Natural killer cell (primary cell): ENCODE measurements around the gene NF1. TPM values are rescaled to one million over a fixed set of nuclear protein-coding genes. Genes with fewer than 3 reads are reported as not detected.

Experiments used
- ATAC-seq, 3 donors: fragments of 150-1000 bp in 2 of 3; fragments of 200-7000 bp in 1 of 3; cut with Tn5 transposase; 1 replicate in 1 of 3; 2 replicates in 2 of 3; pipeline ENCODE4 v1.10.0; 2021; ENCODE audit warnings: mild to moderate bottlenecking in 2 of 3, moderate library complexity in 2 of 3
- DNase-seq, 2 donors: peaks; one replicate each; pipeline versions ENCODE4 v3.0.0 to v3.0.0-alpha.2; 2013 to 2021; ENCODE audit warnings: mixed read lengths in 1 of 2
- H3K27ac ChIP-seq: one replicate; pipeline ENCODE4 v1.5.1; 2013; ENCODE audit warnings: mild to moderate bottlenecking, low read length
- H3K27me3 ChIP-seq: one replicate; pipeline ENCODE4 v1.6.1; 2013; ENCODE audit warnings: low read length; ENCODE audit not compliant: control insufficient read depth, insufficient read depth
- H3K36me3 ChIP-seq: one replicate; pipeline ENCODE4 v1.6.1; 2013; ENCODE audit warnings: low read length; ENCODE audit not compliant: control insufficient read depth, insufficient read depth
- H3K4me1 ChIP-seq: one replicate; pipeline ENCODE4 v1.6.1; 2013; ENCODE audit warnings: low read length; ENCODE audit not compliant: control insufficient read depth, insufficient read depth
- H3K4me3 ChIP-seq: one replicate; pipeline ENCODE4 v1.5.1; 2013; ENCODE audit warnings: low read length
- H3K9me3 ChIP-seq: one replicate; pipeline ENCODE4 v1.6.1; 2013; ENCODE audit warnings: low read length; ENCODE audit not compliant: control insufficient read depth, insufficient read depth
- H3K27ac Mint-ChIP-seq, 2 donors: one replicate each; pipeline ENCODE4 v1.8.0; 2022; ENCODE audit warnings: mild to moderate bottlenecking in 2 of 2, mixed read lengths in 2 of 2, moderate library complexity in 1 of 2
- H3K27me3 Mint-ChIP-seq, 2 donors: one replicate each; pipeline ENCODE4 v1.8.0; 2022; ENCODE audit warnings: low read depth in 2 of 2, mixed read lengths in 2 of 2
- H3K36me3 Mint-ChIP-seq: one replicate; pipeline ENCODE4 v1.8.0; 2022; ENCODE audit warnings: mixed read lengths
- H3K4me1 Mint-ChIP-seq, 2 donors: one replicate each; pipeline ENCODE4 v1.8.0; 2022; ENCODE audit warnings: mixed read lengths in 2 of 2
- H3K4me3 Mint-ChIP-seq: one replicate; pipeline ENCODE4 v1.8.0; 2022; ENCODE audit warnings: mild to moderate bottlenecking, moderate library complexity, mixed read lengths
- H3K9me3 Mint-ChIP-seq, 2 donors: one replicate each; pipeline ENCODE4 v1.8.0; 2022; ENCODE audit warnings: mixed read lengths in 2 of 2
- CTCF ChIP-seq: fragments of 200-600 bp; IDR thresholded peaks from one replicate; pipeline ENCODE4 v1.8.0; 2022; ENCODE audit warnings: antibody characterized with exemption
- WGBS: methylation state at CpG from one replicate; pipeline ENCODE4 v1.1.7; 2013; ENCODE audit warnings: missing lambda C conversion rate; ENCODE audit not compliant: insufficient coverage; 5-methylcytosine and 5-hydroxymethylcytosine counted together
- intact Hi-C: fragments of 100-400 bp; cut with micrococcal nuclease; formaldehyde crosslinking; loops from one replicate; pipeline ENCODE4 v1.14.2; 2022
- total RNA-seq, 4 donors: library from RNA; stranded (reverse); fragments of 120-200 nt in 1 of 4; gene quantifications; one replicate each; pipeline versions ENCODE4 v1.2.3 to v1.2.4, GENCODE V29; 2013 to 2022

Gene NF1
- total RNA-seq, 3 donors from 2014 or later (not counting 1 experiment from before 2014, with no cell fraction given), result 30.3 to 40.7 (median 38.8) TPM

GRCh38 chr17:31074772-31075555, 19.8 kb upstream of the NF1 start:
- intact Hi-C loops, result no loop called here
- Mint-ChIP-seq H3K4me3 (no peak overlapping the region), H3K4me1 (no peaks in the 10 kb centered on the region), H3K27ac (no peak overlapping the region), H3K27me3 (no peaks in the 10 kb centered on the region), H3K36me3 (no peaks in the 10 kb centered on the region), H3K9me3 (no peaks in the 10 kb centered on the region)
- no peaks in the 10 kb centered on the region for H3K4me1 ChIP-seq
- no peak overlapping the region for H3K4me3 ChIP-seq
- no peaks in the 10 kb centered on the region for H3K36me3 ChIP-seq
- DNase-seq (no peak), ATAC-seq (no peak)
- no peak overlapping the region for H3K27ac ChIP-seq
- TF ChIP-seq CTCF, result no peak
- 90% methylated on average over 3 of the region's 4 CpGs for WGBS
- H3K27me3 ChIP-seq, result no peaks in the 10 kb centered on the region
- no peaks in the 10 kb centered on the region for H3K9me3 ChIP-seq

- no peak overlapping the region for H3K27ac Mint-ChIP-seq
- H3K9me3 Mint-ChIP-seq, result no peaks in the 10 kb centered on the region
- Histone ChIP-seq H3K27me3 (no peaks in the 10 kb centered on the region), H3K27ac (no peak overlapping the region), H3K4me3 (no peak overlapping the region), H3K4me1 (no peaks in the 10 kb centered on the region), H3K36me3 (no peaks in the 10 kb centered on the region), H3K9me3 (no peaks in the 10 kb centered on the region)
- ATAC-seq, result no peak
- 32% methylated on average over 4 of the region's 4 CpGs for WGBS
- TF ChIP-seq CTCF, result no peak
- no peaks in the 10 kb centered on the region for H3K4me1 Mint-ChIP-seq
- DNase-seq, result no peak
- intact Hi-C loops, result no loop called here
- H3K27me3 Mint-ChIP-seq, result no peaks in the 10 kb centered on the region
- no peak overlapping the region for H3K4me3 Mint-ChIP-seq
- H3K36me3 Mint-ChIP-seq, result no peaks in the 10 kb centered on the region
These were observed 16.5 kb upstream of the NF1 start for GRCh38 chr17:31078290-31078689.

GRCh38 chr17:31079731-31080130, 15.0 kb upstream of the NF1 start:
- DNase-seq (no peak), ATAC-seq (no peak)
- intact Hi-C loops, result no loop called here
- WGBS, result 78% methylated on average over 1 of the region's 1 CpG
- no peaks in the 10 kb centered on the region for H3K4me1 ChIP-seq
- TF ChIP-seq CTCF, result no peak
- no peaks in the 10 kb centered on the region for H3K36me3 Mint-ChIP-seq
- H3K27me3 ChIP-seq, result no peaks in the 10 kb centered on the region
- no peak overlapping the region for H3K4me3 ChIP-seq
- H3K27ac ChIP-seq, result no peak overlapping the region
- no peaks in the 10 kb centered on the region for H3K36me3 ChIP-seq
- no peak overlapping the region for H3K4me3 Mint-ChIP-seq
- H3K9me3 Mint-ChIP-seq, result no peaks in the 10 kb centered on the region
- H3K27ac Mint-ChIP-seq, result no peak overlapping the region
- no peaks in the 10 kb centered on the region for H3K4me1 Mint-ChIP-seq
- no peaks in the 10 kb centered on the region for H3K27me3 Mint-ChIP-seq
- no peaks in the 10 kb centered on the region for H3K9me3 ChIP-seq

GRCh38 chr17:31085563-31085962, 9.2 kb upstream of the NF1 start:
- TF ChIP-seq CTCF, result no peak
- H3K4me1 ChIP-seq, result no peaks in the 10 kb centered on the region
- H3K9me3 Mint-ChIP-seq, result no peaks in the 10 kb centered on the region
- H3K4me3 Mint-ChIP-seq, result no peak overlapping the region
- no peak overlapping the region for H3K27ac ChIP-seq
- no peak overlapping the region for H3K27ac Mint-ChIP-seq
- DNase-seq (no peak), ATAC-seq (no peak)
- intact Hi-C loops, result no loop called here
- WGBS, result 75% methylated on average over 1 of the region's 2 CpGs
- H3K36me3 Mint-ChIP-seq, result no peaks in the 10 kb centered on the region
- H3K36me3 ChIP-seq, result no peaks in the 10 kb centered on the region
- no peak overlapping the region for H3K4me3 ChIP-seq
- no peaks in the 10 kb centered on the region for H3K27me3 ChIP-seq
- no peaks in the 10 kb centered on the region for H3K4me1 Mint-ChIP-seq
- no peaks in the 10 kb centered on the region for H3K27me3 Mint-ChIP-seq
- H3K9me3 ChIP-seq, result no peaks in the 10 kb centered on the region
